HFF-Myc (cell line): ENCODE results near the gene LUC7L3.

ENCODE experiments used
- DNase-seq: peaks from one replicate; pipeline ENCODE4 v3.0.0-alpha.2; 2011; ENCODE audit warnings: low read depth; ENCODE audit errors: extremely low read depth
- H3K4me3 ChIP-seq: replicated peaks from 2 replicates; pipeline ENCODE4 v1.5.1; 2011; ENCODE audit warnings: low read depth, mild to moderate bottlenecking, control low read depth, low read length
- TF ChIP-seq, protein P1 (sequence below): IDR thresholded peaks from 2 replicates; pipeline ENCODE4 v1.5.1; 2012; ENCODE audit warnings: mild to moderate bottlenecking, low read depth, low read length, control low read depth; ENCODE audit errors: missing control alignments

Gene LUC7L3

DNA sequence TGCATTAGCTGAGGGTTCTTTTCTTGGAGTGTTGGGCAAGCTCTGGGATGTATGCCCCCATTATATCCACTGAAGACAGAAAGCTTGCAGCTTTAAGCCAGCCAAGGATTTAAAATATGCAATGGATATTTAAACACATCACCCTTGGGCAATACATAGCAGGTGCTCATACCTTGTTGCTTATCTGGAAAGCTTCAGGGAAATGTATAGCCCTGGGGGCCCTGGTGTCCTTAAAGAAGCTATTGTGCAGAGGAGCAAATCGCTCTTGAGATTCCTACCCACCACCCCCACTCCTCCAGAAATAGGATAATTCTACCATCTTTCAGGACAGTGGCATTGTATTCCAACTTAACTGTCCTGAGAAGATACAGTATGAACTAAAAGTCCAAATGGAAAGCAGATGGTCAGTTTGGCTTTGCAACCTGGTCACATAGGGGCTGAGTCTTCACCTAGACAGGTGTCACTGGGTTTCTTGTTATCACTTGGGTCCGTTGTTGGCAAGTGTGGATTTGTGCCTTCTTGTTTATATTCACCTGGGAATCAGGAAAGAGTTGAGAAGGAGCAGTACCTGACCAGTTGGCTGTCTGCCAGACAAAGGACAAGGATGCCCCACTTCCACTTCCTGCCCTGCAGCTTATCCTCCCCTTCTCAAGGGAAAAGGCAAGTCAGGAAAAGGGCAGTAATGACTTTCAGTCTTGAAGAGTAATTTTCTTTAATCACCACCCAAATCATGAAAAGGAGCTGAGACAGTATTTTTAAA lies 44.5 kb downstream of the LUC7L3 start:
- H3K4me3 ChIP-seq = no peak overlapping the region
- no peak for DNase-seq

DNA sequence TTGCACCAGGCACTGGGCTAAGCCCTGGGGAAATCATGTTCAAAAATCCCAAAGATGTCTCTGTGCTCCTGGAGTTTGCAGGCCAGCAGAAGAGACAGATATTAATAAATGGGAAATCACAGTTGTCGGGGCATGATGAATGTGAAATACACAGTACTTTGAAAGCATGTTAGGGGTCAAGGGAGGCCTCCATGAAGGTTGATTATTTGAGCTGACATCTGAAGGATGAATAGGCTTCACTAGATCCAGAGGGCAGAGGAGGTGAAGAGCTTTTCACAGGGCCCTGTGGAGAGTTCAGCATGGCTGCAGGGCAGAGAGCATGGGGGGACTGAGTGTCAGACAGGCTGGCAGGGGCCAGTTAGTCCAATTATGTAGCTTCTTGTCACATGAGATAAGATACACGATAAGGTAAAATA lies 45.3 kb downstream of the LUC7L3 start:
- DNase-seq = no peak
- TF ChIP-seq, protein P1, sequence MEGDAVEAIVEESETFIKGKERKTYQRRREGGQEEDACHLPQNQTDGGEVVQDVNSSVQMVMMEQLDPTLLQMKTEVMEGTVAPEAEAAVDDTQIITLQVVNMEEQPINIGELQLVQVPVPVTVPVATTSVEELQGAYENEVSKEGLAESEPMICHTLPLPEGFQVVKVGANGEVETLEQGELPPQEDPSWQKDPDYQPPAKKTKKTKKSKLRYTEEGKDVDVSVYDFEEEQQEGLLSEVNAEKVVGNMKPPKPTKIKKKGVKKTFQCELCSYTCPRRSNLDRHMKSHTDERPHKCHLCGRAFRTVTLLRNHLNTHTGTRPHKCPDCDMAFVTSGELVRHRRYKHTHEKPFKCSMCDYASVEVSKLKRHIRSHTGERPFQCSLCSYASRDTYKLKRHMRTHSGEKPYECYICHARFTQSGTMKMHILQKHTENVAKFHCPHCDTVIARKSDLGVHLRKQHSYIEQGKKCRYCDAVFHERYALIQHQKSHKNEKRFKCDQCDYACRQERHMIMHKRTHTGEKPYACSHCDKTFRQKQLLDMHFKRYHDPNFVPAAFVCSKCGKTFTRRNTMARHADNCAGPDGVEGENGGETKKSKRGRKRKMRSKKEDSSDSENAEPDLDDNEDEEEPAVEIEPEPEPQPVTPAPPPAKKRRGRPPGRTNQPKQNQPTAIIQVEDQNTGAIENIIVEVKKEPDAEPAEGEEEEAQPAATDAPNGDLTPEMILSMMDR = no peak
- H3K4me3 ChIP-seq = no peak overlapping the region

More for the DNA sequence above, 44.5 kb downstream of the LUC7L3 start:
- TF ChIP-seq, protein P1 = no peak

DNA sequence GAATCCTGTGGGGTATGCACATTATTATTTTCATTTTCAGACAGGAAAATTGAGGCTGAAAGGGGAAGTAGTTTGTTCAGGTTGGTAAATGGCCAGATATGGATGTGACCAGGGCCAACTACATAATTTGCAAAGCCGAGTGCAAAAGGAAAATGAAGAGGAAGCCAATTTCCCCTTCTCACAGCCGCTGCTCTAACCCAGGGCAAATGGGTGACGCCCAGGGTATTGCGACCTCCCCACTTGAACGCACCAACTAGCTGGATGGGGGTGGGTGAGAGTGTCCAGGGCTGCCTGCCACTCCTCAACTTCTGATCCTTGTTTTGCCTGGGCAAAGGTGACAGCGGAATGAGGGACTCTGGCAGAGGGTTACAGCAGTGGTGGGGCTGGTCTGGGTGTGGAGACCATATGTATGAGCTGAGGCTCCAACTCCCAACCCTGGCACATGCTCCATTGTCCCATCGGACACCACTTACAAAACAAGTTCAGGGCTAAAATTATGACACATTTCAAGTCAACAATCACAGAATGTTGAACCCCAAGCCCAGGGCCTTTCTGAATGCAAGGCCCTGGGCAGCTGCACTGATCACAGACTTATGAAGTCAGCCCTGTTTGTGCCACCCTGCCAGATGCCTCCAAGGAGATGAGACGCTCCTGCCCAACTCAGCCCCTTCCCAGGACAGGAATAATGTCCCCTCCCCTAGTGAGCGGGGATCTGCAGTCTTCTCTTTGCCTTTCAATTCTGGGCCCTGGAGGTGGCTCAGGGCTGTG lies 46.2 kb downstream of the LUC7L3 start:
- DNase-seq = no peak
- TF ChIP-seq, protein P1 = no peak
- H3K4me3 ChIP-seq = no peak overlapping the region

DNA sequence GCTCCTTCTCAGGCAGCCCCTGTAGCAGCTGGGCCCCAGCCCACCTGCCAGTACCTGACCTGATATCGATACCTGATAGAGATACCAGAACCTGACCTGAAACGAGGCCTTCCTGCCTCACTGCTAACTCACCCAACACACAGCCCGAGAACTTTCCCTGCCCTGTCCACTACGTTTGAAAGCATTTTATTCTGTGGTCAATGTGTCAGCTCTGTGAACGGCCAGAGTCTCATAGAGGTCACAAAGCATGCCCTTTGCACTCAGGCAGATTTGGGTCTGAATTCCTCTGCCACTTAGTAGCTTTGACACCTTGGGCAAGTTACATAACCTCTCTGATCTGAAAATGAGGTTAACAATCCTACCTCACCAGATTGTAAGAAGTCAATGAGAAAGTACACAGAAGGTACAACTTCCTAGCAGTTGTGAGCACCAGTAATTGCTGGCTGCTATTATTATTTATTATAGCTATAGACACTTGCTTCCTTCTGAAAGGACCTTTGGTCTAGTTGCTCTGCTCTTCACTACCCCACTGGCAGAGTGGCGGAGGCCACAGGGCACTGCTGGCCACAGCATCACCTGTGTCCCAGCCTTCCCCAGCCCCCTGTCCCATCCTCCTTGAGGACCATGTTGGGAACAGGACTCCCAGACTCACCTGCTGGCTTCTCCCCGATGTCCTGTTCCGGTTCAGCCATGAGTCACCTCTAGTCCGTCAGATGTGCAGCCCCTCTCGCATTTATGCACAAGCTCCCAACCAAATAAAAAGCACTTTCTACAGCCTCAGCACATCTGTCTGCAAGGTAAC lies 47.0 kb downstream of the LUC7L3 start:
- H3K4me3 ChIP-seq = no peak overlapping the region
- DNase-seq = no peak
- TF ChIP-seq, protein P1 = no peak

DNA sequence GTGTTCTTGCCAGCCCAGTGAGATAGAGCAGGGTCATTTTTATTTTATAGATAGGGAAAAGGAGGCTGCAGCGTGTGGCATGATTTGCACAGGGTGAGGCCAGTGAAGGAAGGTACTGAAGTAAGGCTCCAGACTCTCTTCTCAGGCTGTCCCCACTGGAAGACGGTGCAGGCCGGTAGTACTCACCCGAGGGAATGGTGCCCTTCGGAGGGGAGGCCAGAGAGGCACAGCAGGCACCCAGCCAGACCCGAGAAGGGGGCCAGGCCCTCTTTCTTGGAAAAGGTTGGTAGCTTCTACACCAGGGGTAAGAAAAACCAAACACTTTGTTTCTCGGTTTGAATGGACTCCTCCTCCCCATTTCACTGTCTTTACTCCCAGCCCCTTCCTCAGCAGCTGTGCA lies 47.6 kb downstream of the LUC7L3 start:
- DNase-seq = no peak
- H3K4me3 ChIP-seq = no peak overlapping the region
- TF ChIP-seq, protein P1 = no peak

DNA sequence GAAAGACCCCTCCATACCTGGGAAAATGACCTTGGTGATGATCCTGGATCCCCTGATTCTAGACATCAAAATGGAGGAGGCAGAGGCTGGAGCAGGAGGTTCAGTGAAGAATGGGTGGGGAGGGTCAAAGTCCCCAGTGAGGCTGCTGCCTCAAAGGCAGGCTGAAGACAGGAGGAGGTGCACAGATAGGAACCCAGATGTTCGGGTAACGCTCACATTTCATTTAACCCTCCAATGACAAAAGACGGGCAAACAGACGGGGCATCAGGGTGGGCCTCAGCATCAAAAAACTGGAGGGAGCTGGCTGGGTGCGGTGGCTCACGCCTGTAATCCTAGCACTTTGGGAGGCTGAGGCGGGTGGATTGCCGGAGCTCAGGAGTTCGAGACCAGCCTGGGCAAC lies 48.0 kb downstream of the LUC7L3 start, which contains the start of gene ANKRD40CL:
TSS of gene ANKRD40CL (minus strand) at position 73 of the 400 bp plus-strand sequence. CDS start 605 bp downstream, outside the sequence.
- H3K4me3 ChIP-seq = no peak within 1 kb of the TSS
- TF ChIP-seq, protein P1 = no peak
- no peak for DNase-seq
